Stimulated activated naive CD4-positive, alpha-beta T cell treated with Interleukin-2 at 50 U/mL for 16 hours (primary cell): Measurements from ENCODE around the gene PDXK.
"Not testable (repeated sequence)": the region's sequence is repeated elsewhere in the genome, so short reads cannot be mapped to it uniquely, and the experiment has no call there.

Source experiments
- DNase-seq: peaks from one replicate; lab custom pipeline; 2025; lab: John Stamatoyannopoulos, UW

PDXK gene

DNA sequence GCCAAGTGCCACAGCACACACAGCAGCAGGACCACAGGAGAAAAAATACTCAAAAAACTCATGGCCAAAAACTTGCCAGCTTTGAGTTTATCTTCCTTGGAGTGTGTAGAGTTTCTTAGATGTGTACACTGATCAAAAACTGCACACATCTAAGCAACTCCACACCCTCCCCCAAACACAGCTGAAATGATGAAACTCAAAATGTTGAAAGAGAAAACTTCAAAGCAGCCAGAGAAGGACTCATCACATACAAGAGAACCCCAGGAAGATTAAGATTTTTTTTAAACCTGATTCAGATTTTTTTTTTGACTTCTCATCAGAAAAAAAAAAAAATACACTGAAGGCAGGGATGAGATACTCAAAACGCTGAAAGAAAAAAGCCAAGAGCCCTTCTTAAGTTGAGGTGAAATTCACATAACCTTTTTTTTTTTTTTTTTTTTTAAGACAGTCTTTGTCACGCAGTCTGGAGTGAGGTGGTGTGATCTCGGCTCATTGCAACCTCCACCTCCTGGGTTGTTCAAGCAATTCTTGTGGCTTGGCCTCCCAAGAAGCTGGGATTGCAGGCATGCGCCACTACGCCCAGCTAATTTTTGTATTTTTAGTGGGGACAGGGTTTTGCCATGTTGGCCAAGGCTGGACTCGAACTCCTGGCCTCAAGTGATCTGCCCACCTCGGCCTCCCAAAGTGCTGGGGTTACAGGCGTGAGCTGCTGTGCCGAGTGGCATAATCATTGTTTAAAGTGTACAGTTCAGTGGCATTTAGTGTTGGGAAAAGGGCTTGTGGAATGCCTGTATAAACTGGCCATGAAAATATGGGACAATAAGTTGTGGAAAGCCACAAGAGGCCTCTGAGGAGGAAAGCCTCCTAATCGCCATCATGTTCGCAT lies 20.9 kb upstream of the PDXK start:
- no peak for DNase-seq

DNA sequence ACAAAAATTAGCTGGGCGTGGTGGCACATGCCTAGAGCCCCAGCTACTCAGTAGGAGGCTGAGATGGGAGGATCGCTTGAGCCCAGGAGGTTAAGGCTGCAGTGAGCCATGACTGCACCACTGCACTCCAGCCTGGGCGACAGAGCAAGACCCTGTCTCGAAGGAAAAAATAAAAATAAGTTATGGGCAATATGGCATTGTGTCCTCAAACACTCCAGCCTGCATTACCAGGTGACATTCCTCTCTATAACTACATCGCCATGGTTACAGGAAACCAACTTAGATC lies 19.5 kb upstream of the PDXK start:
- DNase-seq: not testable (repeated sequence)

DNA sequence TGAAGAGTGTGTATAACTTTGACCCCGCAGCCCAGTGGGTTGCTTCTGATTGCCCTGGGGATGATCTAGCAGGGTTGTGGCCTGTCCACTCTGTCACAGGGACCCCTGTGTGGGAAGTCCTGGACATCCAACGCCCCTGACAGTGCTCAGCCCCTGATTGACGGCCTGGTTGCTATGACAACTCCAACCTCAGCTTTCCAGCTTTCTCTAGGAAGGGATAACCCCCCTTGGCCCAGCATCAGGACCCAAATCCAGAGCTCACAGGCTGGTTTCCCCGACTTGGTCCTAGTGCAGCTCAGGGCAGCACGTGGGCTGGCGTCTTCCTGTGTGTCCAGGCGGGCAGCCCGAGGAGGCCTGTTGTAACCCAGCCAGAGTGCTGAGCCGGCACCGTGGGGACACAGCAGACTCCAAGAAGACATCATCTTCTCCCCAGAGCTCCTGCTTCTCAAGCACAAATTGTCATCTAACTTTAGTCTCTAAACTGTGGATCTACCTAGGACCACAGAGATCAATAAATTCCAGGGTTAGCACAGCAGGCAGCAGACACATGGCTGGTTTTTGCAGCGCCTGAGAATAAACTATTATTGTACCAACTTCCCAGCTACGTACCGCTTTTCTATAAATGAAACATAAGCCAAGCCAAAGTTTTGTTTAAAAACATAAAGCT lies 18.9 kb upstream of the PDXK start:
- no peak for DNase-seq

DNA sequence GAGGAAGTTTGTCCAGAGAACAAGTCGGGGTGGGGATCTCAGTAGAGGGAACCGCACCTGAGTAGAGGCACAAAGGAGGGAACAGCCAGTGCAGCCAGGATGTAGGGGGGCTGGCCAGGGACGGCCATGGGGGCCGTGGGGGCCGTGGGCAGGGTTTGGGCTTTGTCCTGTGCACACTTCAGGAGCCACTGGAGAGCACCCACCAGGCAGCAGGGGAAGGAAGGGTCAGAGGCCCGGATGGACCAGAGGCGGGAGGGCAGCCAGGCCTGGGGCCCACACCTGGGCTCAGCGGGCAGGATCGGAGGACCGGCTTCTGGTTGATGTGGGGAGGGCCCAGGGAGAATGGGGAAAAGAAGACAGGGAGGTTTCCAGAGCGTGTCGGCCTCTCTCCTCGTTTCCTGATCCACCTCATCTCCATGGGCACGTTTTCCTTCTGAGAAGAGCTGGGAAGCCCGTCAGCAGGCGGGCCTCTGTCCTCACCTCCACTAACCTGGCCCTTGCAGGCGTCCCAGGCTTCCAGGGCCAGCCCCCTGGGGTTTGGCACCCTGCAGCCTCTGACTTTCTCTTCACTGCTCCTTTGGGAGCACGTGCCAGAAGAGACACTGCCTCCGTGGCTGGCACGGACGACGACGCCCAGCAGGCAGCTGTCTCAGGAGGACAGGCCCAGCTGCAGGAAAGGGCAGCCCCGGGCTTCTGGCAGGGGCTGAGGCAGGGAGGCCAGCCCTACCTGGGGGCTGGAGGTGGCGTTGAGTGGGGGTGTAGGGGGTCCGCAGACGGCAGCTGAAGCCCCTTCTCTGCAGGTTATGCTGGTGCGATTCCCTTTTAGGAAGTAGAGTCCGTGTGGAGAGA lies 16.8 kb upstream of the PDXK start:
- DNase-seq: no peak

DNA sequence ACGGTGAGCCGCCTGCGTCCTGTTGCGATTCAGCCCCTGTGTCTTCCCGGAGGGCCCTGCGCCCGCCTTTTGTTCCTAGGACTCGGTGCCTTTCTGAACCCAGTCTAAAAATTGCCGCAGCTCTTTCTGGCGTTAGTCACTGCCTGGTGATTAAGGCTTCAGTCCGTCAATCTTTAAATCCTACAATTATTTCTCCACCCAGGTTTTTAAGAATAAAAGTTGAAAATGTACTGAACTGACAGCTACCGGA lies 16.2 kb upstream of the PDXK start:
- no peak for DNase-seq

DNA sequence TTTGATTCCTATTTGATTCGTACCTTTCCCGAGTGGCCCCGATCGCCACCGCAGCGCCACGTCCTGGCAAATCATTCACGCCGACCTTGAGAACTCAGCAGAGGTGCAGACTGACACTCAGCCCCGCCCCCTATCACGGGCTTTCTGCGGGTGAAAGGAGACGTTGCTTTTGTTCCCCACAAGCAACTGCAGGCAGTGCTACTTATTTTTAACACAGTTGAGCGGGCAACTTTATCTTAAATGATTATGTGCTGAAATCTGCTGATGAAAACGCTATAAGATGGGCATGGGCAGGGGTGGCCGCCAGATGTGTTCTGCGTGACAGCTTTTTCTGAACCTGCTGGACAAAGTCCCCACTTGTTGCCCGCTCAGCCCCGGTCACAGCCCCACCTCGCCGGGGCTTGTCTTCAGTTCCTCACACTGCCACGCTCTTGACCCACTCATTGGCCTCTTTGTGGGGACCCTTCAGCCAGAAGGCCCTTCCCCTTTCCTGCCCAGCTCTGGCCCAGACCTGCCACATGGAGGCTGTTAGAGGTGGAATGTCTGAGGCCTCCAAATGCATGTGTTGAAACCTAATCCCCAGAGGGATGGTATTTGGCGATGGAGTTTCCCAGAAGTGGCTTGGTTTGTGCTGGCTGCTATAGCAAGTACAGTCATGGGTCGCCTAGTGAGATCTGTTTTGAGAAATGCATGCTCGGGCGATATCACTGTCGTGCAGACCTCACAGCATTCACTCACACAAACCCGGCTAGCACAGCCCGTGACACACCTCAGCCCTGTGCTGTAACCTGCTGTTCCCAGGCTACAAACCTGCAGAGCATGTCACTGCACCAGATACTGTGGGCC lies 15.7 kb upstream of the PDXK start:
- no peak for DNase-seq

DNA sequence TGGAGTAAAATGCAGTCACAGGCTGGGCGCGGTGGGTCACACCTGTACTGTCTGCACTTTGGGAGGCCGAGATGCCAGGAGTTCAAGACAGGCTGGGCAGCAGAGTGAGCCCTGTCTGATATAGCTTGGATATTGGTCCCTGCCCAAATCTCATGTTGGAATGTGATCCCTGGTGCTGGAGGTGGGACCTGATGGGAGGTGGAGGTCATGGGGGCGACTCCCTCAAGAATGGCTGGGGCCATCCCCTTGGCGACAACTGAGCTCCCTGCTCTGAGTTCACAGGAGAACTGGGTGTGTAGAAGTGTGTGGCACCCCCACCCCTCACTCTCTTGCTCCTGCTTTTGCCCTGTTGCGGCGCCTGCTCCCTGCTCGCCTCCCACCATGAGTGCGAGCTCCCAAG lies 11.5 kb upstream of the PDXK start:
- no peak for DNase-seq

DNA sequence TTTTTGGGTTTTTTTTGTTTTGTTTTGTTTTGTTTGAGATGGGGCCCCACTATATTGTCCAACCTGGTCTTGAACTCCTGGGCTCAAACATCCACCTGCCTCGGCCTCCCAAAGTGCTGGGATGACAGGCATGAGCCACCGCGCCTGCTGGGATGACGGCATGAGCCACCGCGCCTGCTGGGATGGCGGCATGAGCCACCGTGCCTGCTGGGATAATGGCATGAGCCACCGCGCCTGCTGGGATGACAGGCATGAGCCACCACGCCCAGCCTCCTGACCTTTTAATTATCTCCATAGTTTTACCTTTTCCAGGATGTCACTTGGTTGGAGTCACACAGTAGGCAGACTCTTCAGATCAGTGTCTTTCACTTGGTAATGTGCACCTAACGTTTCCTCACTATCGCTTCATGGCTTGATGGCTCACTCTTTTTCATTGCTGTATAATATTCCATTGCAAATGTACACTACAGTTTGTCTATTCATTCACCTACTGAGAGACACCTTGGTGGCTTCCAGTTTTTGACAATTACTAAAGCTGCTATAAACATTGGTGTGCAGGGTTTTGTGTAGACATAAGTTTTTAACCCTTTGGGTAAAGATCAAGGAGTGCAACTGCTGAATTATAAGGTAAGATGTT lies 10.1 kb upstream of the PDXK start:
- no peak for DNase-seq

DNA sequence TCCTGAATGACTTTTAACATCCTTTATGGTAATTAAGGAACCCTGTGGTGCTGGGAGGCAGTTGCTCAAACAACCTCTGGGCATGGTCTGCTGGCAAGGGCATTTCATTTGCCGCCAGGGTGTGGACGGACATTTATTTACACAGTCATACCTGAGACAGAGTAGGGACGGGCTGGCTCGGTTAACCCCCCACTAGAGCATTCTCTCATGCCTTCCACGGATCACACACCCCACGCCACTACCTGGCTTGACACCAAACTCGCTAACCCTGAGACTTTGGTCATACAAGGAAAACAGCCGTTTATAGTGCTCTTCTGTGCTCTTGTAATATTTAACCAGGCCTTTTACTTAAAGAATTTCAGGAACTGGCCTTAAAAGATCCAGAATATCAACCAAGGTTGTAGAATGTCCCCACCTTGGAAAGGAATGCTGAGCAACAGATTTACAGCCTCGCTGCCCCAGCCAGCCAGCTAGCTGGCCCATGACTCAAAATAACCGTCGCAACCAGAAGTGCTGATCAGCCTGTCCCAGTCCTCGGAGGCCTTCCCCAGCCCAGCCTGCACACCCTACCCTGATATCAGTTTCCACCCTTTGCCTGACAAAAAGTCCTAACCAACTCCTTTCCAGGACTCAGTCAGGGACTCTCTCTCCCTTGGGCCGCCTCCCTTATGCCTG lies 6.5 kb upstream of the PDXK start:
- DNase-seq: no peak

DNA sequence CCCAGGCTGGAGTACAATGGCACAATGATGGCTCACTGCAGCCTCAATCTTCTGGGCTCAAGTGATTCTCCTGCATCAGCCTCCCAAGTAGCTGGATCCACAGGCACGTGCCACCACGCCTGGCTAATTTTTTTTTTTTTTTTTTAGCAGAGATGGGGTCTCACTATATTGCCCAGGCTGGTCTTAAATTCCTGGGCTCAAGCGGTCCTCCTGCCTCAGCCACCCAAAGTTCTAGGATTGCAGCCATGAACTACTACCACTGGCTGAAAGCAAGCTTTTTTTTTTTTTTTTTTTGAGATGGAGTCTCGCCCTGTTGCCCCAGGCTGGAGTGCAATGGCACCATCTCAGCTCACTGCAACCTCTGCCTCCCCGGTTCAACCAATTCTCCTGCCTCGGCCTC lies 5.8 kb upstream of the PDXK start:
- not testable (repeated sequence) for DNase-seq

DNA sequence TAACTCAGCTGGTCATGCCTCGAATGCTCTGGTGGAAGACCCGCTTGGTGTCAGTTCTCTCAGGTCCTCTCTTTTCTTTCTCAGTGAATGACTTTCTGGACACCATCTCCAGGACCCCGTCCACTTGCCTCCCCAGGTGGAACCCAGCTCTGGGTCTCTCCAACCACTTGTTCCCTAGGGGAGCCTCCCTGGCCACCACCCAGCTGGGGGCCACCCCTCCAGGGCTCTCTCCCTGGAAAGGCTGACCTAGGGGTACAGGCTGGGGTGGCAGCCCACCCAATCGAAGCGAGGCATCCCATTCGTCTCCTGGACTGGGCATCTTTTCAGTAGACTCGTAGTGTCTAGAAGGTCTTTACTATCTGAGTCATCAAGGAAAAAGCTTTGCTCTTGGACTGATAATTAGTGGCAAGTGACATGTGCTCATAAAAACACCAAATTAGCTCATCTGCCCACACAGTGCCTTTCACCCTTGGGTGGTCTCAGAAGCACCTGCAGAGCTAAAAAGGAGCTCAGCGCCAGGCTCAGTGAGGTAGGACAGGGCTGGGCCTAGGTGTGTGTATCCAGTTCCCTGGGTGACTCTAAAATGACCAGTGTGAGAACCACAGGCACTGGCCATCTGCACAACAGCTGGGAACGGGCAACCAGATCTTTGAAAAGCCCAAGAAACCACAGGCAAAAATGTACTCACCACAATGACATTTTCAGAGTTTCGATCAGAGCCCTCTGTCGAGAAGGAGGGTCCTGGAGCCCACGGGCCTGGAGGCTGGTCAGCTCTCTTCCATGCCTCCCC lies 2.4 kb upstream of the PDXK start:
- no peak for DNase-seq

DNA sequence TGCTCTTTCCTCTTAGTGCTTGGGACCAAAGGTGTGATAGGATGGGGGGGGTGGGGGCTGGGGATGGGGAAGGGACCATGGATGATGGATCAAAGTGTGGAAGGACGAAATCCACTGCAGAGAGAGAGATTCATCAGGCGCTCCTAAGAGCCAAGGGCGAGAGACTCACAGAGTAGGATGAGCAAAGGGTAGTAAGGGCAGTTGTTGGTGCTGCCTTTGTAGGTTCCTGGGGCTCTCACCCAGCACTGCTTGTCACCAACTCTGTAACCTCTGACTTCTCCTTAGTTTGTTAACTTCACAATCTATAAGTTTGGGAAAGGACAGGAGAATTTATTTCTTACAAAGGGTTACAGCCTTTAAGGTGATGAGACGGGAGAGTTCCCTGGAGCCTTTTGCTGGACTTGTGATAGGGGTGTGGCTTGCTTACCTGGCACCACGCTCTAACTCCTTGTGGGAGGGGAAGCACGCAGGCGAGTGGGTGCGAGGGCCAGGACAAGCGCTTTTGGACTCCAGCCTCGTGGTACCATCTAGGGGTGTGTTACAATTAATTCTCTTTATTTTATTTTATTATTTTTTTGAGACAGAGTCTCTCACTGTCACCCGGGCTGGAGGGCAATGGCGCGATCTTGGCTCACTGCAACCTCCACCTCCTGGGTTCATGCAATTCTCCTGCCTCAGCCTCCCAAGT lies 1.6 kb upstream of the PDXK start:
- no peak for DNase-seq

DNA sequence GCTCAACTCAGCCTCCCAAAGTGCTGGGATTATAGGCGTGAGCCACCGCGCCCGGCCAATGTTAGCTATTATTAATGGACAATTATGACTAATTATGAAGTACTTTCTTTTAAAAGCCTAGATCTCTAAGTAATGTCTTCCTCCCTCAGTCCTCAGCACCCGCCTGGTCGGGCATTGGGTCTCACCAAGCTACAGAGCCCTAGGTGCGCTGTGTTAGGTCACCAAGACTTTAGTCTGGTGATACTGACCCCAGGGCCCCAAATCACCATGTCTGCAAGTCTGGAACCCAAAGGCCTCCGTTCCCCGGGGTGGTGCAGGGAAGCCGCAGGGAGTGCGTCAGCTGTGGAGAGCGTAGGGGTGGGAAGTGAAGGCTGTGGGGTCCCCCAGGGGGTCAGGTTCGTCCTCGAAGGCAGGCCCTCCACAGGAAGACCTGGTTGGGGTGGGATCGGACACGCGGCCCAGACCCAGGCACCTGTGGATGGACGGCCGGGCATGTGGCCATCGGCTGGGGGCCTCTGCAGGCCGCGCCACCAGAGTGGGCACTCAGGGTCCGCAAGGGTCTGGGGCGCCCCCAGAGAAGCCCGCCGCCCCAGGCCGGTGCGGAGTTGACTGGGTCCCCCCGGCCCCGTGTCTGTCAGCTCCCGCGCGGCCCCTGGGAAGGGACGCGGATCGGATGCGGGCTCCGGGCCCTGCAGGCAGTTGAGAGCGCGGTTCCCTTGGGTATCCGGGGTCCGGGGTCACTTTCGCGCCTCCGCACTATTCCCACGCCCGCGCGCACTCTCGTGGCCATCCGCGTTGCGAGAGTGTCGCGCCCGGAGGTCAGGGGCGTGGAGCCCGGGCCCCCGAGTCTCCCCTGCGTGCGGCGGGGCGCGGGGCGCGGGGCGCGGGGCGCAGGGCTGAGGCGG lies 710 bp upstream of the PDXK start:
- no peak for DNase-seq

DNA sequence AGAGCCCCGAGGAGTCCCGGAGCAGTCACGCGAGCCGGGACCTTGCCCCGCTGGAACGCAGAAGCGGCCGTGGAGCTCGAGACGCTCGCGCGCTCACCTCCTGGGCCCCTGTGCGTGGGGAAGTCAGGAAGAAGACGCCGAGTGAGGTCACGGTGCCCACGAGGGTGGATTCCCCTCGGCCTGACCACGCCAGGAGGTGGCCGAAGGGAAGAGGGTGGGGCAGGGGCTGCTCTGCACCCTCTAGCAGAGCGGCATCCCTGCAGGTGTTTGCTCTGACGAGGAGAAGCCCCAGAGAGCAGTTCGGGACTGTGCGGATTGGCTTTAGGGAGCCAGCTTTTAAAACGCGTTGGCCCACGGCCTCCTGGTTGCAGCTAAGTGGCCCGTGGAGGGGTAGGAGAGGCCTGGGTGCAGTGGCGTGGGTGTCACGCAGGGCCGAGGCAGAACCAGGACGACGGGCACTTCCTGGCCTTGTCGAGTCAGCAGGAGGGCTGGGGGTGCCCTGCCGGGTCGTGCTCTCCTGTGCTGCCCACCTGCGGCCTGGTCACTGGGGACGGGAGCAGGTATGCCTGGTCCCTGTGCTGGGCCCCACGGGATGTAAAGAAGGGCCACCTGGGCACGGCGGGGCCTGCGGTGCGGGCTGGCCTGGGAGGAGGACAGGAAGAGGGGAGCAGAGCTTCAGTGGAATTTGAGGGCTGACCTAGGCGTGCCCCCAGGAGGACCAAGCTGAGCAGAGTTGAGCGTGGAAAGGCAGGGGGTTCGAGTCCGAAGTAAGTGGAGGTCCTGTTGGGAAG lies 1.0 kb downstream of the PDXK start:
- DNase-seq: no peak

DNA sequence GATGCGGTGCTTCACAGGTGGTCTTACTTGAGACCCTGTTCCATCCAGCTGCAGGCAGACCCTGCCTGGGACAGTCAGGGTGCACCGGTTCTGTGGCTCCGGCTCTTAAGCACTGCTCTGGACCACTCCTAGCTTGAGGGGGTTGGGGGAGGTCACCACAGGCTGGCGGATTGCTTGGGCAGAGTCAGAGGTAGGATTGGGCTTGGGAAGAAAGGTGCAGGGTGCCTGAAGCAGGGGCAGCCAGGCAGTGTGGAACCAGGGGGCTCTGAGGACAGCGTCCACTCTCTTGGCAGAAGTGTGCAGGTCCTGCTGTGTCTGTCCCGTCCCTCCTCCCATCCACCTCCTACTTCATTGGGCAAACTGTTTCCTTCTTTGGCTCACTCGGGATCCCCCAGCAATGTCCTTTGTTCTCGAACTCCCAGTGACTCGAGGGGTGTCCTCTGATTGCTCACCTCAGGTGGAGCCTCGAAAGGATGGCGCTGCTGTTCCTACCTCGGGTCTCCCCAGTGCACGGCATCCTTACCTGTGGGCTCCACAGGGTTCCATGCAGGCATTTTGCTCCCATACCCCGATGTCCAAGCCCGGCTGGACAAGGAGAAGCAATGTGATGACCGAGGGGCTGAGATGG lies 1.7 kb downstream of the PDXK start:
- DNase-seq: no peak

DNA sequence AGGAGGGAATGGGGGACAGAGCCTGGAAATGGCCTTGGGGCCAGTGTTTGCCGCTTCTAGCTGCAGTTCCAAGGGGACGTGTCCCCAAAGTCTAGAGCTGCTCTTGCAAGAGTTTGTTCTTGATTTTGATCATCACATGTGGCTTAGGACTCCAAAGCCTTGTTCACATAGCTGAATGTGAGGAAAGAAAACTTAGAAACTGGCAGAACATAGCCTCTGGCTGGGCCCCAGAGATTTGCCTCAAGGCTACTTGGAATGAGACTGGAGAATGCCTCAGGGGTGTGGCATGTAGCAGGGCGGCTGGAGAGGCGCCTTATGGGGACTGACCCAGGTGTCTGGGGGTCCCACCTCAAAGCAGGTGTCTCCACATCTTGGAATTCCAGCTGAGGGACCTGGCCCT lies 2.3 kb downstream of the PDXK start:
- no peak for DNase-seq

DNA sequence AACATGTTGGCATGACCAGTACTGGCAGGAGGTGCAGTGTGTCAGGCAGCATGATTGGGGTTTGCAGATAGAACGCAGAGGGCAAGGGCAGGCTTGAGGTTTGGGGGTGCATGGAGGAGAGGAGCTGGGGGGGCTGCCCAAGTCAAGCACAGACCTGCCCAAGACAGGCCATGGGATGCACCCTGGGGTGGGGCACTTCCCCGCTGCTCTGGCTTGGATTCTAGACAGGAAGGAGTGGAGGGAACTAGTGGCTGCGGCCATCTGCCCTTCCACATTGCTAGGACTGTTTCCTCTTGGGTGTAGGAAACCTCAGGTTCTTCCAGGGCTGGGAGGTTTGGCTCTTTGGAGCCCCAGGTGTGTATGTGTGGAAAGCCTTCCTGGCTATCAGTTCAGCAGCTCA lies 3.0 kb downstream of the PDXK start:
- no peak for DNase-seq
